GM12878 (cell line): ENCODE measurements around the gene STK39. TPM values are rescaled to one million over a fixed set of nuclear protein-coding genes. Genes with fewer than 3 reads are reported as not detected.

Experiments used
- ATAC-seq: fragments of 200-7000 bp; cut with Tn5 transposase; 3 replicates; pipeline ENCODE4 v1.9.1; 2020; ENCODE audit warnings: mild to moderate bottlenecking, moderate library complexity
- BruUV-seq: library from RNA; stranded (reverse); fragments of 400-500 nt; replicated peaks from 2 replicates; lab custom pipeline; 2021; lab: Mats Ljungman, UMichigan
- CTCF ChIA-PET: fragments of 300-600 bp; sonication (Branson Sonifier 250); formaldehyde crosslinking; extraction: SDS; loops from one replicate; lab custom pipeline; 2021; ENCODE audit warnings: inconsistent platforms; lab: Yijun Ruan, JAX
- POLR2A ChIA-PET: fragments of 350-600 bp; formaldehyde crosslinking; extraction: SDS; loops from one replicate; lab custom pipeline; 2021; ENCODE audit warnings: inconsistent platforms; lab: Charles Lee
- RAD21 ChIA-PET: fragments of 300-600 bp; sonication (Branson Sonifier 250); formaldehyde crosslinking; loops from one replicate; lab custom pipeline; 2023; ENCODE audit warnings: antibody characterized with exemption; ENCODE audit not compliant: unreplicated experiment; lab: Charles Lee
- SMC1A ChIA-PET: fragments of 300-600 bp; sonication (Branson Sonifier 250); formaldehyde crosslinking; loops from one replicate; lab custom pipeline; 2023; ENCODE audit not compliant: unreplicated experiment, uncharacterized antibody; lab: Charles Lee
- DNase-seq: peaks from one replicate; pipeline ENCODE4 v3.0.0-alpha.2; 2011; ENCODE audit warnings: low read depth, low spot score
- FAIRE-seq: peaks from 3 replicates; lab custom pipeline; 2011; peaks lifted over from hg19 to GRCh38; lab: Jason Lieb, UNC
- H2AFZ ChIP-seq: 2 replicates; pipeline ENCODE4 v1.6.0; 2011; ENCODE audit warnings: low read depth, low read length, control low read depth; ENCODE audit not compliant: control insufficient read depth
- H3K27ac ChIP-seq: 2 replicates; pipeline ENCODE4 v1.5.1; 2011; ENCODE audit warnings: control low read depth; ENCODE audit not compliant: control insufficient read depth, insufficient read depth
- H3K27me3 ChIP-seq, 2 experiments: replicated peaks in 1 of 2; 2 replicates each; pipeline versions ENCODE4 v1.6.0 to v1.6.1; 2011; ENCODE audit warnings: low read length in 1 of 2; ENCODE audit not compliant: control insufficient read depth in 2 of 2, insufficient read depth in 2 of 2
- H3K36me3 ChIP-seq, 2 experiments: 2 replicates each; pipeline ENCODE4 v1.5.1; 2011; ENCODE audit warnings: low read length in 1 of 2; ENCODE audit not compliant: control insufficient read depth in 2 of 2, insufficient read depth in 2 of 2
- H3K4me1 ChIP-seq: 2 replicates; pipeline ENCODE4 v1.6.1; 2011; ENCODE audit warnings: mild to moderate bottlenecking, low read length, moderate library complexity, mixed read lengths; ENCODE audit not compliant: control insufficient read depth, insufficient read depth
- H3K4me2 ChIP-seq: 2 replicates; pipeline ENCODE4 v1.6.0; 2011; ENCODE audit warnings: control low read depth; ENCODE audit not compliant: control insufficient read depth, insufficient read depth
- H3K4me3 ChIP-seq: fragments of 200-600 bp; sonication (generic); 2 replicates; pipeline ENCODE4 v1.5.1; 2016
- H3K79me2 ChIP-seq: 2 replicates; pipeline ENCODE4 v1.6.0; 2011; ENCODE audit warnings: low read length; ENCODE audit not compliant: control insufficient read depth, insufficient read depth
- H3K9ac ChIP-seq: 2 replicates; pipeline ENCODE4 v1.8.0; 2011; ENCODE audit warnings: low read length, control low read depth, mixed read lengths; ENCODE audit not compliant: control insufficient read depth, insufficient read depth
- H3K9me3 ChIP-seq: replicated peaks from 3 replicates; pipeline ENCODE4 v1.5.1; 2011; ENCODE audit warnings: mild to moderate bottlenecking, low read length; ENCODE audit not compliant: control insufficient read depth, insufficient read depth
- H4K20me1 ChIP-seq: 2 replicates; pipeline ENCODE4 v1.6.0; 2011; ENCODE audit not compliant: control insufficient read depth, insufficient read depth
- CEBPB ChIP-seq, 2 experiments: fragments of 150-350 bp in 1 of 2; IDR thresholded peaks; 2 replicates each; pipeline ENCODE4 v1.6.1; 2012 to 2014; ENCODE audit warnings: low read depth in 2 of 2, low read length in 2 of 2, borderline replicate concordance in 1 of 2, inconsistent platforms in 1 of 2
- EP300 ChIP-seq, 2 experiments: fragments of 150-350 bp in 1 of 2; IDR thresholded peaks; 2 replicates each; pipeline ENCODE4 v1.6.1; 2011 to 2012; ENCODE audit warnings: low read depth in 2 of 2, low read length in 2 of 2, borderline replicate concordance in 1 of 2, improper control_type of control experiment in 1 of 2, inconsistent platforms in 1 of 2; ENCODE audit not compliant: control insufficient read depth in 1 of 2
- ESRRA ChIP-seq: IDR thresholded peaks from 2 replicates; pipeline ENCODE4 v1.6.1; 2012; ENCODE audit warnings: mild to moderate bottlenecking, low read length, improper control_type of control experiment
- FOXM1 ChIP-seq: IDR thresholded peaks from 2 replicates; pipeline ENCODE4 v1.6.1; 2012; ENCODE audit warnings: low read depth, mild to moderate bottlenecking, inconsistent platforms, low read length, moderate library complexity
- HDAC2 ChIP-seq: fragments of 200-600 bp; sonication (generic); IDR thresholded peaks from 2 replicates; pipeline ENCODE4 v1.6.1; 2017
- KAT2A ChIP-seq: conservative IDR thresholded peaks from 2 replicates; pipeline ENCODE4 v1.6.1; 2011; ENCODE audit warnings: low read depth, low read length; ENCODE audit not compliant: control insufficient read depth
- LARP7 ChIP-seq: fragments of 450-650 bp; IDR thresholded peaks from 2 replicates; pipeline ENCODE4 v1.6.1; 2017; ENCODE audit warnings: mild to moderate bottlenecking
- MYB ChIP-seq: fragments of 150-350 bp; IDR thresholded peaks from 2 replicates; pipeline ENCODE4 v1.6.1; 2014; ENCODE audit warnings: mild to moderate bottlenecking, low read depth, low read length, borderline replicate concordance
- NR2C2 ChIP-seq: IDR thresholded peaks from 2 replicates; pipeline ENCODE4 v1.6.1; 2011; ENCODE audit warnings: borderline replicate concordance, low read depth; ENCODE audit not compliant: control insufficient read depth, insufficient read length
- PAX8 ChIP-seq: fragments of 450-650 bp; IDR thresholded peaks from 2 replicates; pipeline ENCODE4 v1.6.1; 2017; ENCODE audit warnings: mild to moderate bottlenecking, moderate library complexity
- POLR2A ChIP-seq: IDR thresholded peaks from 2 replicates; pipeline ENCODE4 v1.6.1; 2011; ENCODE audit warnings: low read depth, mild to moderate bottlenecking, low read length
- RFX5 ChIP-seq: IDR thresholded peaks from 2 replicates; pipeline ENCODE4 v1.6.1; 2011; ENCODE audit warnings: low read depth, low read length, improper control_type of control experiment
- SIN3A ChIP-seq: IDR thresholded peaks from 2 replicates; pipeline ENCODE4 v1.6.1; 2012; ENCODE audit warnings: low read depth, low read length, improper control_type of control experiment
- SIX5 ChIP-seq: IDR thresholded peaks from 2 replicates; pipeline ENCODE4 v1.6.1; 2011; ENCODE audit warnings: mild to moderate bottlenecking, low read depth, low read length, moderate library complexity; ENCODE audit not compliant: severe bottlenecking
- SMARCA5 ChIP-seq: fragments of 450-650 bp; IDR thresholded peaks from 2 replicates; pipeline ENCODE4 v1.6.1; 2017; ENCODE audit warnings: mild to moderate bottlenecking
- SUZ12 ChIP-seq: fragments of 200-600 bp; sonication (generic); IDR thresholded peaks from one replicate; pipeline ENCODE4 v1.6.1; 2018; ENCODE audit warnings: antibody characterized with exemption, mild to moderate bottlenecking; ENCODE audit not compliant: unreplicated experiment
- YBX1 ChIP-seq: fragments of 450-650 bp; IDR thresholded peaks from 2 replicates; pipeline ENCODE4 v1.6.1; 2016; ENCODE audit warnings: antibody characterized with exemption
- ZNF217 ChIP-seq: fragments of 450-650 bp; IDR thresholded peaks from 2 replicates; pipeline ENCODE4 v1.6.1; 2017; ENCODE audit warnings: antibody characterized with exemption, mild to moderate bottlenecking
- WGBS: methylation state at CpG from one replicate; pipeline ENCODE4 v1.1.6; 2016; ENCODE audit warnings: low lambda C conversion rate; ENCODE audit not compliant: insufficient replicate concordance, insufficient coverage; ENCODE audit errors: missing lambda C conversion rate; 5-methylcytosine and 5-hydroxymethylcytosine counted together
- in situ Hi-C: fragments of 300-500 bp; cut with MboI; formaldehyde crosslinking; loops from 9 replicates; pipeline ENCODE4 v1.14.3; 2018; ENCODE audit warnings: mixed read lengths
- intact Hi-C: fragments of 100-400 bp; cut with micrococcal nuclease; formaldehyde crosslinking; loops from one replicate; pipeline ENCODE4 v1.14.2; 2022; ENCODE audit not compliant: unreplicated experiment
- polyA plus RNA-seq, 11 experiments: library from polyadenylated mRNA; depleted of rRNA in 4 of 11; unstranded in 6 of 11; stranded (reverse) in 5 of 11; fragments of >200 nt; fragmentation: Nextera tagmentation in 4 of 11; fragmentation: Illumina TruSeq in 1 of 11; extraction: Ambion mirVana in 4 of 11; extraction: Trizol in 1 of 11; gene quantifications; 1 replicate in 1 of 11; 2 replicates in 10 of 11; pipeline versions ENCODE4 v1.2.1 to v1.2.3, GENCODE V29; 2011 to 2016; ENCODE audit warnings: inconsistent platforms in 2 of 11, missing spikeins in 2 of 11, low read depth in 1 of 11
- total RNA-seq, 4 experiments: library from RNA; depleted of rRNA in 3 of 4; stranded (reverse); fragments of >200 nt in 3 of 4; fragmentation: Illumina TruSeq in 1 of 4; extraction: Trizol in 1 of 4; gene quantifications; 2 replicates each; pipeline versions ENCODE4 v1.2.1 to v1.2.3, GENCODE V29; 2013 to 2021
- TF ChIP-seq, protein P1 (sequence below): fragments of 450-650 bp; formaldehyde crosslinking; IDR thresholded peaks from 2 replicates; pipeline ENCODE4 v1.5.0; 2022; ENCODE audit warnings: mild to moderate bottlenecking, missing genetic modification characterization

The STK39 gene
- total and polyA plus RNA-seq, 10 of the 15 experiments (the other 5 are each of a cell fraction or from before 2014, with no cell fraction given): 0.03 to 0.21 (median 0.07) TPM; not detected in 5

GRCh38 chr2:168143813-168144212 lies 103.6 kb downstream of the STK39 start:
- TF ChIP-seq SIX5: no peak
- TF ChIP-seq MYB: no peak
- no peak for TF ChIP-seq EP300 (IDR thresholded peaks at IDR 0.05; ENCODE audit: borderline replicate concordance in 1 of 2, control insufficient read depth in 1 of 2, low read depth in 2 of 2, low read length in 2 of 2)
- no peak for TF ChIP-seq RFX5
- no peak for TF ChIP-seq HDAC2
- no peak for TF ChIP-seq NR2C2
- TF ChIP-seq LARP7: no peak
- TF ChIP-seq ZNF217: no peak
- TF ChIP-seq, protein P1, sequence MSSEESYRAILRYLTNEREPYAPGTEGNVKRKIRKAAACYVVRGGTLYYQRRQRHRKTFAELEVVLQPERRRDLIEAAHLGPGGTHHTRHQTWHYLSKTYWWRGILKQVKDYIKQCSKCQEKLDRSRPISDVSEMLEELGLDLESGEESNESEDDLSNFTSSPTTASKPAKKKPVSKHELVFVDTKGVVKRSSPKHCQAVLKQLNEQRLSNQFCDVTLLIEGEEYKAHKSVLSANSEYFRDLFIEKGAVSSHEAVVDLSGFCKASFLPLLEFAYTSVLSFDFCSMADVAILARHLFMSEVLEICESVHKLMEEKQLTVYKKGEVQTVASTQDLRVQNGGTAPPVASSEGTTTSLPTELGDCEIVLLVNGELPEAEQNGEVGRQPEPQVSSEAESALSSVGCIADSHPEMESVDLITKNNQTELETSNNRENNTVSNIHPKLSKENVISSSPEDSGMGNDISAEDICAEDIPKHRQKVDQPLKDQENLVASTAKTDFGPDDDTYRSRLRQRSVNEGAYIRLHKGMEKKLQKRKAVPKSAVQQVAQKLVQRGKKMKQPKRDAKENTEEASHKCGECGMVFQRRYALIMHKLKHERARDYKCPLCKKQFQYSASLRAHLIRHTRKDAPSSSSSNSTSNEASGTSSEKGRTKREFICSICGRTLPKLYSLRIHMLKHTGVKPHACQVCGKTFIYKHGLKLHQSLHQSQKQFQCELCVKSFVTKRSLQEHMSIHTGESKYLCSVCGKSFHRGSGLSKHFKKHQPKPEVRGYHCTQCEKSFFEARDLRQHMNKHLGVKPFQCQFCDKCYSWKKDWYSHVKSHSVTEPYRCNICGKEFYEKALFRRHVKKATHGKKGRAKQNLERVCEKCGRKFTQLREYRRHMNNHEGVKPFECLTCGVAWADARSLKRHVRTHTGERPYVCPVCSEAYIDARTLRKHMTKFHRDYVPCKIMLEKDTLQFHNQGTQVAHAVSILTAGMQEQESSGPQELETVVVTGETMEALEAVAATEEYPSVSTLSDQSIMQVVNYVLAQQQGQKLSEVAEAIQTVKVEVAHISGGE (CRISPR knock-in tag): no peak
- no peak for TF ChIP-seq KAT2A
- no peak for TF ChIP-seq SIN3A
- TF ChIP-seq YBX1: no peak
- TF ChIP-seq FOXM1: no peak
- no peak for TF ChIP-seq SMARCA5
- no peak for TF ChIP-seq SUZ12
- no peak for TF ChIP-seq ESRRA
- TF ChIP-seq POLR2A: no peak
- TF ChIP-seq CEBPB (IDR thresholded peaks at IDR 0.05; ENCODE audit: borderline replicate concordance in 1 of 2, low read depth in 2 of 2, low read length in 2 of 2): no peak
- TF ChIP-seq PAX8: no peak
- ATAC-seq: no peak
- DNase-seq: no peak
- intact Hi-C loops: no loop called here
- Histone ChIP-seq H3K4me3 (no peak overlapping the region), H3K27me3 (peaks cover 0 to 5% of the 10 kb centered on the region in 2 experiments; a peak in 2 of 4 replicates), H3K4me2 (no peak overlapping the region), H3K9ac (no peak overlapping the region), H3K4me1 (no peaks in the 10 kb centered on the region), H2AFZ (no peak overlapping the region), H3K36me3 (no peaks in the 10 kb centered on the region), H4K20me1 (no peaks in the 10 kb centered on the region), H3K9me3 (no peaks in the 10 kb centered on the region), H3K27ac (no peak overlapping the region), H3K79me2 (no peaks in the 10 kb centered on the region)
- RAD21 ChIA-PET: no interaction called here
- SMC1A ChIA-PET: no interaction called here
- POLR2A ChIA-PET: no interaction called here
- WGBS: 61% methylated on average over 3 of the region's 3 CpGs
- no TSS peak for BruUV-seq
- FAIRE-seq: no peak
- in situ Hi-C loops: no loop called here
- CTCF ChIA-PET: no interaction called here
